ENCODE data around the gene RGS12. TPM values are rescaled to one million over a fixed set of nuclear protein-coding genes. Genes with fewer than 3 reads are reported as not detected.
A peak's percentile ranks its signal among the peaks of the same experiment; 100 is the strongest.

The RGS12 gene
- total and polyA plus RNA-seq, 2 of the 13 experiments (the other 11 are each of a cell fraction or from before 2014, with no cell fraction given), result 21.0 to 27.7 TPM

DNA sequence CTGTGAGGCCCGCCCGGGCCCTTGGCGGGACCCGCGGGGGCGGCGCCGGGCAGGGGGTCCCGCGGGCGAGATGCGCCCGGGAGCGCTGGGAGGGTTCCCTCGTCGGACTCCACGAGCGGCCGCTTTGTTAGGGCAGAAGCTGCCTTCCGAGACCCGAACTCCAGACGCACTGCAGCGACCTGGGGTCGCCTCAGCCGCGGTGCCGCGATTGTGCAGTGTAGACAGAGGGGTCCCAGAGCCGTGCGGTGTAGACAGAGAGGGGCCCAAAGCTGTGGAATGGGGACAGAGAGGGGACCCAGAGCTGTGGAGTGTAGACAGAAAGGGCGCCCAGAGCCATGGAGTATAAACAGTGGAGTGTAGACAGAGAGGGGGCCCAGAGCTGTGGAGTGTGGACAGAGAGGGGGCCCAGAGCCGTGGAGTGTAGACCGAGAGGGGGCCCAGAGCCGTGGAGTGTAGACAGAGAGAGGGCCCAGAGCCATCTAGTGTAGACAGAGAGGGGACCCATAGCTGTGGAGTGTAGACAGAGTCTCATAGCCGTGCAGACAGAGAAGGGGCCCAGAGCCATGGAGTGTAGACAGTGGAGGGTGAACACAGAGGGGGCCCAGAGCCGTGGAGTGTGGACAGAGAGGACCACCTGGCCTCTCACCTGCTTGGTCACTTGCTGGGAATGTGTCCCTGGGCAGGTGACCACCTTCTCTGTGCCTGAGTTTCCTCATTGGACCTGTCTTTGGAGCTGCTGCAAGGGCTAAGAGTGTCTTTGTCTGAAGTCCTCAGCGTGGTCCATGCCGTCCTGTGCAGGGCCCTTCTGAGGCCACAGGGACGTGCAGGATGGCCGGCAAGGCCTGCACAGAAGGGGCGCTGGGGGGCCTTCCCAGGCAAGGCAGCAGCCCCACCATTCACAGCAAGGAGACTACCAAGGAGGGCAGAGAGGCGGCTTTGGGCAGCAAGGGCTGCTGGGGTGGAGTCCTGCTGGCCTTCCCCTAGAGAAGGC is 875 bp downstream of the RGS12 start (continued):
- TF ChIP-seq, protein P1, sequence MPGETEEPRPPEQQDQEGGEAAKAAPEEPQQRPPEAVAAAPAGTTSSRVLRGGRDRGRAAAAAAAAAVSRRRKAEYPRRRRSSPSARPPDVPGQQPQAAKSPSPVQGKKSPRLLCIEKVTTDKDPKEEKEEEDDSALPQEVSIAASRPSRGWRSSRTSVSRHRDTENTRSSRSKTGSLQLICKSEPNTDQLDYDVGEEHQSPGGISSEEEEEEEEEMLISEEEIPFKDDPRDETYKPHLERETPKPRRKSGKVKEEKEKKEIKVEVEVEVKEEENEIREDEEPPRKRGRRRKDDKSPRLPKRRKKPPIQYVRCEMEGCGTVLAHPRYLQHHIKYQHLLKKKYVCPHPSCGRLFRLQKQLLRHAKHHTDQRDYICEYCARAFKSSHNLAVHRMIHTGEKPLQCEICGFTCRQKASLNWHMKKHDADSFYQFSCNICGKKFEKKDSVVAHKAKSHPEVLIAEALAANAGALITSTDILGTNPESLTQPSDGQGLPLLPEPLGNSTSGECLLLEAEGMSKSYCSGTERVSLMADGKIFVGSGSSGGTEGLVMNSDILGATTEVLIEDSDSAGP (CRISPR knock-in tag; IDR thresholded peaks at IDR 0.05; ENCODE audit: borderline replicate concordance), result peak; percentile 39; the same call in 1 of the 2 replicates
- TF ChIP-seq GLI4 (CRISPR knock-in tag; IDR thresholded peaks at IDR 0.05; ENCODE audit: borderline replicate concordance) (no peak), CEBPG (CRISPR knock-in tag; IDR thresholded peaks at IDR 0.05) (no peak), TOE1 (CRISPR knock-in tag; IDR thresholded peaks at IDR 0.05) (no peak), NRL (CRISPR knock-in tag; IDR thresholded peaks at IDR 0.05; ENCODE audit: borderline replicate concordance) (no peak), RFX3 (CRISPR knock-in tag; IDR thresholded peaks at IDR 0.05) (no peak)
- TF ChIP-seq, protein P2, sequence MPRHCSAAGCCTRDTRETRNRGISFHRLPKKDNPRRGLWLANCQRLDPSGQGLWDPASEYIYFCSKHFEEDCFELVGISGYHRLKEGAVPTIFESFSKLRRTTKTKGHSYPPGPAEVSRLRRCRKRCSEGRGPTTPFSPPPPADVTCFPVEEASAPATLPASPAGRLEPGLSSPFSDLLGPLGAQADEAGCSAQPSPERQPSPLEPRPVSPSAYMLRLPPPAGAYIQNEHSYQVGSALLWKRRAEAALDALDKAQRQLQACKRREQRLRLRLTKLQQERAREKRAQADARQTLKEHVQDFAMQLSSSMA (CRISPR knock-in tag; IDR thresholded peaks at IDR 0.05), result no peak
- TF ChIP-seq, protein P3, sequence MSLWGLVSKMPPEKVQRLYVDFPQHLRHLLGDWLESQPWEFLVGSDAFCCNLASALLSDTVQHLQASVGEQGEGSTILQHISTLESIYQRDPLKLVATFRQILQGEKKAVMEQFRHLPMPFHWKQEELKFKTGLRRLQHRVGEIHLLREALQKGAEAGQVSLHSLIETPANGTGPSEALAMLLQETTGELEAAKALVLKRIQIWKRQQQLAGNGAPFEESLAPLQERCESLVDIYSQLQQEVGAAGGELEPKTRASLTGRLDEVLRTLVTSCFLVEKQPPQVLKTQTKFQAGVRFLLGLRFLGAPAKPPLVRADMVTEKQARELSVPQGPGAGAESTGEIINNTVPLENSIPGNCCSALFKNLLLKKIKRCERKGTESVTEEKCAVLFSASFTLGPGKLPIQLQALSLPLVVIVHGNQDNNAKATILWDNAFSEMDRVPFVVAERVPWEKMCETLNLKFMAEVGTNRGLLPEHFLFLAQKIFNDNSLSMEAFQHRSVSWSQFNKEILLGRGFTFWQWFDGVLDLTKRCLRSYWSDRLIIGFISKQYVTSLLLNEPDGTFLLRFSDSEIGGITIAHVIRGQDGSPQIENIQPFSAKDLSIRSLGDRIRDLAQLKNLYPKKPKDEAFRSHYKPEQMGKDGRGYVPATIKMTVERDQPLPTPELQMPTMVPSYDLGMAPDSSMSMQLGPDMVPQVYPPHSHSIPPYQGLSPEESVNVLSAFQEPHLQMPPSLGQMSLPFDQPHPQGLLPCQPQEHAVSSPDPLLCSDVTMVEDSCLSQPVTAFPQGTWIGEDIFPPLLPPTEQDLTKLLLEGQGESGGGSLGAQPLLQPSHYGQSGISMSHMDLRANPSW (CRISPR knock-in tag; IDR thresholded peaks at IDR 0.05; ENCODE audit: borderline replicate concordance), result no peak

Data from HepG2 (cell line).